NCI-H69 (cell line): Measurements from ENCODE around the gene NIT2.

Experiments used
- DNase-seq: peaks from one replicate; lab custom pipeline; 2025; lab: John Stamatoyannopoulos, UW

NIT2 gene

DNA sequence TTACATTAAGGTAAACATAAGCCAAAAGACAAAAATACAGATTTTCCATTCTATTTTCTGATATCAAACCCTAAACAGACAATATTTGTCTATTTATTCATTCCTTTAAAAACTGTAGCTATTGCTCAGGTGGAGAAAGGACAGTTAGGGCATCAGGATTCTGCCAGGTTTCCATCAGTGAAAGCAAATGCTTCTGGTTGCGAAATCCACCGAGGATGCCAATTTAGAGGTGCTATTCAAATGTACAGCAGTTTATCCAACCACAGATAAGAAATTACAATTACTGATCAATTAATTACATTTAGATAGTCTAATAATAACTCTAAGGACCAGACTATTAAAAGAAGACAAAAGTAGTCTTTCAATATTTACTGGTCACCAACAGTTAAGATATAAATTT, 62.4 kb downstream of the NIT2 start:
- no peak for DNase-seq

DNA sequence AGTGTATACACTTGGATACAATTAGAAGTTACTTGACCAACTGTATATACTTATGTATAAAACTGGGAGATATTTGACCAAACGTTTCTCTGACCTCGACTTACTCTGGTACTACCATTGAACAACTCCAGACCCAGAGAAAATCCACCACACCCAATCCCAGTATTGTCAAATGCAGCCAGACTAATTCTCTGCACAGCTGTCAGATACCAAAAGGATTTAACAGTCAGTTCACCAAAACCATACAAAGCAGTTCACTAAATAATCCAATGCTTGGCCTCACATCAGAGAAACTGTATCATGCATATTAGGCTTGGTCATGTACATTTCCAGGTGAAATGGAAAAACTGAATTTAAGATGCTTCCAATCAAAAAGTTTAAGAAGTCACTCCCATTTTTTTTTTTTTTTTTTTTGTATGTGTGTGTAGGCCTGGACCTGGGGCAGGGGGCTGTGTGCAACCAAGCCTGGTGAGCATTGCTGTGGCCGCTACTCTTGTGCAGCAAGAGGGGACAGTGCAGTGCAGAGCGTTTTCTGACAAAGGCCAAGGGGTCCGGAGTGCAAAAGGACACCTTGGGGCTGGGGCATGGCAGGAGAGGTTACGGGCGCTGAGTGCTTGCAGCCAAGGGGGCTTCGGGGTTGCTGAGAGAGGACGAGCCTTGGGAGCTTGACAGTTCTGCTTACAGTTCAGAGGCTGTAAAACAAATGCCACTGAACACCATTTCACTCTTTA, 64.9 kb downstream of the NIT2 start:
- DNase-seq = no peak

- DNase-seq = peak; percentile 52
These were observed 65.8 kb downstream of the NIT2 start for GRCh38 chr3:100400419-100400779.

DNA sequence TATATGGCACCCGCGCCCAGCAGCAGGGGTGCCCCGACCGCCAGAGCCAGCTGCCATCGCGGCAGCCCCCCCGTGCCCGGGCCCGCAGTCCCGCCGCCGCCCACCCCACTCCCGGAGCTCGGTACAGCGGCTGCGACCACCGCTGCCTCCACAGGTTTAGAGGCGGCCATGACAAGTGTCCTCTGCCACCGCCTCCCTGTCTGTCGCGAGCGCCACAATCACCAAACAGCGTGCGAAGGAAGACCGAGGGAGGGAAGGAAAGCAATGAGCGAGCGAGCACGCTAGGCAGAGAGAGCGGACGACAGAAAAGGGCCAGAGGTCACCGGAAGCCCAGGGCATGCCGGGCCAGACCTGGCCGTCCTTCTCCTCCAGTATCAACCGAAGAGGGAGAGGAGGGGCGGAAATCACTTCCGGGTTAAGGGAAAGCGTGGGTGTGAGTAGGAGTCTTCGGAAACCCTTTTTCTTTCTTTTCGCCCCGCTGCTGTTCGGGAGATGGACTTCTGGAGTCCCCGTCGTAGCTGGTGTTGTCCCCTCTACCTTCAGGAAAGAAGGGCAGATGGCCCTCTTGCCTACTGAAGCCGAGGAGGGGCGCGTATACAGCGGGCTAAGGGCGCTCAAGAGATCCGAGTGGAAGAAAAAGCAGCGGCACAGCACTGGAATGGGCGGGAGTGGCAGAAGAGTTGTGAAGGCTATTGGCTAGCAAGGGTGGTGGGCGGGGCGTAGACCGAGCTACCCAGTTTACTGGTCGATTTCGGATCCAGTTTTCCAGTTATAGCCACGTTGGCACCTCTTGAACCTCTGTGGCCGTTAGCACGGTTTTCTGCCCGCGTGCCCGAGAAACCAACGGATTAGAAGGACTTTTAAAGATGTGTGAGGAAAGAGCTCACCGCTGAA, 66.5 kb downstream of the NIT2 start, which contains the start of the genes LNP1 and TOMM70:
Gene LNP1, plus strand, starts transcription at position 760 of the 894 bp plus-strand sequence. CDS start 28,191 bp downstream, outside the sequence.
Gene TOMM70, minus strand, starts transcription at position 310 of the 894 bp plus-strand sequence. Its CDS starts 140 bp downstream, at position 170.
- peak; percentile 96 for DNase-seq

- peak; percentile 68 for DNase-seq
These were observed 67.1 kb downstream of the NIT2 start for GRCh38 chr3:100401674-100402041.

GRCh38 chr3:100402256-100402655, 67.7 kb downstream of the NIT2 start:
- peak; percentile 80 for DNase-seq

DNA sequence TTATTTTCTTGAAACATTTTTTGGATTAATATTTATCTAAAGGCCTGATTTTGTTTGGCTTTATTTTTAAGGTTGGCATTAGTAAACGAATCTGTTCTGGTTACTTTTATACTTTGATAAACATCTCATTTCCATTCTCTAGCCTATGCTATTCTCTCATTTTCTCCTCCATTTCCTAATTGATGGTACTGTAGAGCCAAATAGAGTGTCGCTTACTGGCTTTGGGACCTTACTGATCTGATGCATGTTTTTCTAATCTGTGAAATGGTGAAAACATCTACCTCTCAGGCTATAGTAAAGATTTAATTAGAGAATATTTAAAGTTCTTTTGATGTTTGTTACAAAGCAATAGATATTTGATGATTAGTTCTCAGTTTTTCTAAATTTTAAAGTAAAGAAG, 68.3 kb downstream of the NIT2 start:
- DNase-seq = peak; percentile 32

DNA sequence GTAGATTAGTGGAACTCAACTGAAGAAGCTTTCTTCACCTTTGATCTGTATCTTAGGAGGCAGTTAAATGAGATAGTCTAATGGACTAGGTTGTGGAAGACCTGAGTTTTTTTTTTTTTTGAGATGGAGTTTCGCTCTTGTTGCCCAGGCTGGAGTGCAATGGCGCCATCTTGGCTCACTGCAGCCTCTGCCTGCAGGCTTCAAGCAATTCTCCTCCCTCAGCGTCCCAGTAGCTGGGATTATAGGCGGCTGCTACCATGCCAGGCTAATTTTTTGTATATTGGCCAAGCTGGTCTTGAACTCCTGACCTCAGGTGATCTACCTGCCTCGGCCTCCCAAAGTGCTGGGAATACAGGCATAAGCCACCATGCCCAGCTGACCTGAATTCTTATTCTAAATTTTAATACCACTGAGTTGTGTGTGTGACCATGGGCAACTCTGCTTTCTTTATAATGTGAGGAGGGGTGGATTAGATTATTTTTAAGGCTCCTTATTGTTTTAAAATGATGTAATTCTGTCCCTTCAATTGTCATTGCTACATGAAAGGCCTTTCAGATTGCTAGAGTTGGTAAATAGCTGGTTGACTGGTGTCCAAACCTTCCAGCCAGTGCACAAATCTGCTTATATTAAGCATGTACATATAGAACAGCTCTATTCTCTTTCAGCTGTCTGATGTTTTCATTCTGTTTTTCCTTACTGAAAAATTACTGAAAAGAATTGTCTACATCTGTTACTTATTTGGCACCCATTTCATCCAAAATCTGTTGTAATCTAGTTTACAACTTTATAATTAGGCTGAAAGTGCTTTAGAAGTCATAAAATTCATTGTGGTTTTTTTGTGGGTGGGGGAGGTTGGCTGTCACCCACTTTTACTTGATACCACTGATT, 69.0 kb downstream of the NIT2 start:
- peak; percentile 59 for DNase-seq

DNA sequence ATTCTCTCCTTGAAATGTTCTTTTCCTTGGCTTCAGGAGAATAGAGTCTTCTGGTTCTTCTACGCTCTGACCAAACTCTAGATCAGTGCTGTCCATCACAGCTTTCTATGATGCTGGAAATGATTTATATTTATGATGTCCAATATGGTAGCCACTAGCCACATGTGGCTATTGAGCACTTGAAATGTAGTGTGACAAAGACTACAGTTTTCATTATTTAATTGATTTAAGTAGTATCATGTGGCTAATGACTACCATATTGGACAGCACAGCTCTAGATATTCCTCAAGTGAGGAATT, 69.6 kb downstream of the NIT2 start:
- no peak for DNase-seq

DNA sequence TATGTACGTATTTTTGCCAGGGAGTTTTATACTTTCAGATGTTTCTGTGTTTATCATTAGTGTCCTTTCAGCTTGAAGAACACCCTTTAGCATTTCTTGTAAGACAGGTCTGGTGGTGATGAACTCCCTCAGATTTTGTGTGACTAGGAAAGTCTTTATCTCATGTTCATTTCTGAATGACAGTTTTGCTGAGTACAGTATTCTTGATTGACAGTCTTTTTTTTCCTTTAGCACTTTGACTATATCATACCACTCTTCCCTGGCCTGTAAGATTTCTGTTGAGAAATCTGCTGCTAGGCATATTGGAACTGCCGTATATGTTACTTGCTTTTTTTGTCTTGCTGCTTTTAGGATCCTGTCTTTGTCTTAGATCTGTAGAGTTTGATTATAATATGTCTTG, 72.6 kb downstream of the NIT2 start:
- DNase-seq = no peak

GRCh38 chr3:100407977-100408532, 73.5 kb downstream of the NIT2 start:
- DNase-seq = no peak
